Lower leg skin (tissue), 4 donors: ENCODE data around the gene SCART1. TPM values are rescaled to one million over a fixed set of nuclear protein-coding genes. Genes with fewer than 3 reads are reported as not detected.
"Not testable (repeated sequence)": the region's sequence is repeated elsewhere in the genome, so short reads cannot be mapped to it uniquely, and the experiment has no call there.

Source experiments
- DNase-seq, 2 donors: peaks; one replicate each; pipeline ENCODE4 v3.0.0-alpha.2; 2019; ENCODE audit warnings: low spot score in 2 of 2
- H3K4me3 ChIP-seq: fragments of 200-600 bp; sonication (generic); 2 replicates; pipeline ENCODE4 v1.5.1; 2017; ENCODE audit warnings: mild to moderate bottlenecking, low read depth; ENCODE audit not compliant: poor library complexity, severe bottlenecking
- POLR2A ChIP-seq, 2 donors: fragments of 450-650 bp; IDR thresholded peaks; one replicate each; pipeline ENCODE4 v1.6.1; 2016 to 2017; ENCODE audit warnings: antibody characterized with exemption in 2 of 2, mild to moderate bottlenecking in 1 of 2, moderate library complexity in 1 of 2
- WGBS, 2 donors: methylation state at CpG; one replicate each; pipeline ENCODE4 v1.1.5; 2018; 5-methylcytosine and 5-hydroxymethylcytosine counted together
- intact Hi-C: fragments of 100-400 bp; cut with DNase I; formaldehyde crosslinking; loops from one replicate; pipeline ENCODE4 v1.15.0; 2023; ENCODE audit warnings: low total_unique reads
- total RNA-seq, 4 donors: library from RNA; depleted of rRNA; stranded (reverse); fragments of >200 nt; gene quantifications; one replicate each; pipeline ENCODE4 v1.1.0, GENCODE V29; 2016
- TF ChIP-seq, protein P1 (sequence below), 3 donors: fragments of 450-650 bp; IDR thresholded peaks; one replicate each; pipeline ENCODE4 v1.5.1; 2016; ENCODE audit warnings: antibody characterized with exemption in 3 of 3, mild to moderate bottlenecking in 3 of 3, moderate library complexity in 2 of 3

SCART1 gene
- 1 to 10 TPM in 3 of 4 donors, under 1 TPM in 1; 0.80 to 2.2 (median 1.6) TPM for total RNA-seq

DNA sequence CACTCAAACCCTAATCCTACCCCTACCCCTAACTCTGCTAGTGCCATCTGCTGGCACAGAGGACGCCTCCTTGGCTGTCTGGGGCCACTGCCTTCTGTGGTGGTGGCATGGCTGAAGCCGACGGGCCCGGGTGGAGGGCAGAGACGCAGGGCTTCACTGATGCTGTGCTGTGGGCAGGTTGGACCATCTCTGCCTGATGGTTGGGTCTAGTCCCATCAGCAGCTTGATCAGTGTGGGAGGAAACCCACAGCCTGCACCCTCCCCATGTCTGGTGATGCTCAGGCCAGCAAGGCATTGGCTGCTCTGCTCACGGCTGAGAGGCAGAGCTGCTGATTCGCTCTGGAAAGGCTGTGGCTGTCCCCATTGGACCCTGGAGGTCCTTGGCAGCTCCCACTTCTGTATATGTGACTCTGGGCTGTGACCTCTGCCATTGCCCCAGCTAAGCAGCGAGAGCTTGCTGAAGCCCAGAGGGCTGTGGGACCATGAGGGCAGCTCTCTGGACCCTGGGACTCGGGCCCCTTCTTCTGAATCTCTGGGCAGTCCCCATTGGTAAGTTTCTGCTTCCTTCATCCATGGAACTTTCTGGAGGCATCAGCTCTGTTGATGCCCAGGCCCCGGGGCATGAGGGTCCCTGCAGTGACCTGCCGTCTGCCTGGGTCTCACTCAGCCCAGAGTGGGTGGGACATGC is at the start of gene SCART1:
SCART1 (plus strand) TSS at position 430 of the 688 bp plus-strand sequence; CDS start at position 483, 53 bp downstream.
- WGBS, 2 donors: 87 to 93% methylated on average over 10 of the region's 11 CpGs
- H3K4me3 ChIP-seq: no peak within 1 kb of the TSS
- peak in 1 of 2 donors; percentile 81 for DNase-seq
- intact Hi-C loops: no loop called here
- no peak for TF ChIP-seq POLR2A (IDR thresholded peaks at IDR 0.05)
- TF ChIP-seq, protein P1, sequence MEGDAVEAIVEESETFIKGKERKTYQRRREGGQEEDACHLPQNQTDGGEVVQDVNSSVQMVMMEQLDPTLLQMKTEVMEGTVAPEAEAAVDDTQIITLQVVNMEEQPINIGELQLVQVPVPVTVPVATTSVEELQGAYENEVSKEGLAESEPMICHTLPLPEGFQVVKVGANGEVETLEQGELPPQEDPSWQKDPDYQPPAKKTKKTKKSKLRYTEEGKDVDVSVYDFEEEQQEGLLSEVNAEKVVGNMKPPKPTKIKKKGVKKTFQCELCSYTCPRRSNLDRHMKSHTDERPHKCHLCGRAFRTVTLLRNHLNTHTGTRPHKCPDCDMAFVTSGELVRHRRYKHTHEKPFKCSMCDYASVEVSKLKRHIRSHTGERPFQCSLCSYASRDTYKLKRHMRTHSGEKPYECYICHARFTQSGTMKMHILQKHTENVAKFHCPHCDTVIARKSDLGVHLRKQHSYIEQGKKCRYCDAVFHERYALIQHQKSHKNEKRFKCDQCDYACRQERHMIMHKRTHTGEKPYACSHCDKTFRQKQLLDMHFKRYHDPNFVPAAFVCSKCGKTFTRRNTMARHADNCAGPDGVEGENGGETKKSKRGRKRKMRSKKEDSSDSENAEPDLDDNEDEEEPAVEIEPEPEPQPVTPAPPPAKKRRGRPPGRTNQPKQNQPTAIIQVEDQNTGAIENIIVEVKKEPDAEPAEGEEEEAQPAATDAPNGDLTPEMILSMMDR (IDR thresholded peaks at IDR 0.05): no peak

DNA sequence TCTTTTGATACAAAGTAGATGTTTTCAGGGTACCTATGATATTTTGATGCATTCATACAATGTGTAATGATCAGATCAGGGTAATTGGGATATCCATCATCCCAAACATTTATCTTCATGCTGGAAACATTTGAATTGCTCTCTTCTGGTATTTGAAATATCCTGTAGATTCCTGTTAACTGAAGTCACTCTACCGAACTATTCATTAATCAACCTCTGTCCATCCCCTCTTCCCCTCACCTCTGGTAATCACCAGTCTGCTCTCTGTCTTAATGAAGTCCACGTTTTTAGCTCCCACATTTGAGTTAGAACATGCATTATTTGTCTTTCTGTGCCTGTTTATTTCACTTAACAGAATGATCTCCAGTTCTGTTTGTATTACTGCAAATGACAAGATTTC is 48.5 kb upstream of the SCART1 start:
- WGBS, 2 donors: 66 to 76% methylated on average over 2 of the region's 2 CpGs
- H3K4me3 ChIP-seq: no peak overlapping the region
- intact Hi-C loops: no loop called here
- DNase-seq: no peak
- TF ChIP-seq, protein P1 (IDR thresholded peaks at IDR 0.05): no peak
- TF ChIP-seq POLR2A (IDR thresholded peaks at IDR 0.05): no peak

DNA sequence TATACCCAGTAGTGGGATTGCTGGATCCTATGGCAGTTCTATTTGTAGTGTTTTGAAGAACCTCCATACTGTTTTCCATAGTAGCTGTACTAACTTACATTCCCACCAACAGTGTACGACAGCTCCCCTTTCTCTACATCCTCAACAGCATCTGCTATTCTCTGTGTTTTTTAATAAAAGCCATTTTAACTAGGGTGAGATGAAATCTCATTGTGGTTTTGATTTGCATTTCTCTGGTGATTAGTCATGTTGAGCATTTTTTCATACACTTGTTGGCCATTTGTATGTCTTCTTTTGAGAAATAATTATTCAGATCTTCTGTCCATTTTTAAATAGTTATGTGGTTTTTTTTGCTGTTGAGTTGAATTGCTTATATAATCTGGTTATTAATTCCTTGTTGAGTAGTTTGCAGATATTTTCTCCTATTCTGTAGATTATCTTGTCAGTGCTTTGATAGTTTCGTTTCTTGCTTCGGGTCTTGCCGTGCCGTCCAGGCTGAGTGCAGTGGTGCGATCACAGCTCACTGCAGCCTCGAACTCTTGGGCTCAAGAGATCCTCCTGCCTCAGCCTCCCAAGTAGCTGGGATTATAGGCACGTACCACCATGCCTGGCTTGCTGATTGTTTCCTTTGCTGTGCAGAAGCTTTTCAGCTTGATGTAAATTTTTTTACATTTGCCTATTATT is 47.8 kb upstream of the SCART1 start:
- TF ChIP-seq POLR2A (IDR thresholded peaks at IDR 0.05): no peak
- TF ChIP-seq, protein P1 (IDR thresholded peaks at IDR 0.05): no peak
- WGBS, 2 donors: 94 to 95% methylated on average over 8 of the region's 8 CpGs
- intact Hi-C loops: no loop called here
- H3K4me3 ChIP-seq: no peak overlapping the region
- DNase-seq: no peak

DNA sequence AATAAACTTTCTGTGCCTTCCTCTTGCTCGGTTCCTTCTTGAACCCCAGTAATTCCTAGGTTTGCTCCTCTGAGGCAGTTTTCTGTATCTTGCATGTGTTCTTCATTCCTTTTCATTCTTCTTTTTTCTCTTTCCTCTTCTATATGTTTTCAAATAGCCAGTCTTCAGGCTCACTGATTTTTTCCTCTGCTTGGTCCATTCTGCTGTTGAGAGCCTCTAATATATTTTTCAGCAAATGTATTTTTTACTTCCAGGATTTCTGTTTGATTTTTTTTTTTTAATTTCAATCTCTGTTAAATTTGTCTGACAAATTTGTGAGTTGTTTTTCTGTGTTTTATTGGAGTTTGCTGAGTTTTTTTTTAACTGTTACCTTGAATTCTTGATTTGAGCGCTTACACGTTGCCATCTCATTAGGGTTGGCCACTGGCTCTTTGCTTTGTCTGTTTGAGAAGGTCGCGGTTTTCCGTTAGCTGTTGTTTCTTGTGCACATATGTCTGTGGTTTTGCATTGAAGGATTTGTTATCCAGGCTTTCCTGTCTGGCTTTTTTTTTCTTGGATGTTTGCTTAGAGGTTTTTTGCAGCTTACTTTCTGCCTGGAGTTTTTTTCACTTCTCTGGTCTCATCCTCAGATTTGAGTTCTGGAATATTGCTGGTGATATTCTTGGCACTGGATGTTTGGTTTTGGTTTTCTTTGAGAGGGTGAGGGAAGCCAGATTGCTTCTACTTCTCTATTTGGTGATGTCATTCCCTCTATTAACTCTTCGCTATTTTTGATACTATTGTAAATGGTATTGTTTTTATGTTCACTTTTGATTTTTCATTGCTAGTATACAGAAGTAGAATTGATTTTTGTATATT is 42.0 kb upstream of the SCART1 start:
- TF ChIP-seq, protein P1 (IDR thresholded peaks at IDR 0.05): no peak
- no peak for TF ChIP-seq POLR2A (IDR thresholded peaks at IDR 0.05)
- H3K4me3 ChIP-seq: no peak overlapping the region
- no peak for DNase-seq
- intact Hi-C loops: no loop called here
- WGBS, 2 donors: 96 to 98% methylated on average over 7 of the region's 7 CpGs

DNA sequence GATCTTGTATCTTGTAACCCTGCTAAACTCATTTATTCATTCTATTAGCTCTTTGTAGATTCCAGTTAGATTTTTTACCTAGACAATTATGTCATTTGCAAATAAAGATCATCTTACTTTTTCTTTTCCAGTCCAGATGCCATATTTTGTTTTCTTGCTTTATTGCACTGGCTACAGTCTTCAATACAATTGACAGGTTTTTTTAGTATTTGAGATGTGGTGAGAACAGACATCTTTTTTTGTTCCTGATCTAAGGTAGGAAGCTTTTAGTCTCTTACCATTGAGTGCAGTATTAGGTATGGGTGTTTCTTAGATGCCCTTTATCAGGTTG is 41.4 kb upstream of the SCART1 start:
- no peak for TF ChIP-seq POLR2A (IDR thresholded peaks at IDR 0.05)
- TF ChIP-seq, protein P1 (IDR thresholded peaks at IDR 0.05): no peak
- no peak overlapping the region for H3K4me3 ChIP-seq
- no peak for DNase-seq
- intact Hi-C loops: no loop called here

DNA sequence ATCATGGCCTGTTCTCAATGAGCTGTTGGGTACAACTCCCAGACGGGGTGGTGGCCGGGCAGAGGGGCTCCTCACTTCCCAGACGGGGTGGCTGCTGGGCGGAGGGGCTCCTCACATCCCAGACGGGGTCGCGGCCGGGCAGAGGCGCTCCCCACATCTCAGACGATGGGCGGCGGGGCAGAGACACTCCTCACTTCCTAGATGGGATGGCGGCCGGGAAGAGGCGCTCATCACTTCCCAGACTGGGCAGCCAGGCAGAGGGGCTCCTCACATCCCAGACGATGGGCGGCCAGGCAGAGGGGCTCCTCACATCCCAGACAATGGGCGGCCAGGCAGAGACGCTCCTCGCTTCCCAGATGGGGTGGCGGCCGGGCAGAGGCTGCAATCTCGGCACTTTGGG is 39.3 kb upstream of the SCART1 start:
- H3K4me3 ChIP-seq, intact Hi-C loops, DNase-seq: not testable (repeated sequence)
- WGBS, 2 donors: 95 to 96% methylated on average over 21 to 23 of the region's 23 CpGs
